GM20000 (cell line): ENCODE measurements around the gene FAM120AOS.
A peak's percentile ranks its signal among the peaks of the same experiment; 100 is the strongest.

Experiments
- DNase-seq: peaks from one replicate; pipeline ENCODE4 v3.0.0; 2012; ENCODE audit warnings: low spot score
- CTCF ChIP-seq: IDR thresholded peaks from 2 replicates; pipeline ENCODE4 v1.5.1; 2012; ENCODE audit warnings: mild to moderate bottlenecking, control low read depth; ENCODE audit errors: extremely low read depth, missing control alignments

The FAM120AOS gene

GRCh38 chr9:93468763-93469456, 15.5 kb upstream of the FAM120AOS start:
- DNase-seq = no peak

GRCh38 chr9:93467462-93467861, 14.1 kb upstream of the FAM120AOS start:
- no peak for TF ChIP-seq CTCF
- no peak for DNase-seq

More at GRCh38 chr9:93468763-93469456, 15.5 kb upstream of the FAM120AOS start:
- no peak for TF ChIP-seq CTCF

DNA sequence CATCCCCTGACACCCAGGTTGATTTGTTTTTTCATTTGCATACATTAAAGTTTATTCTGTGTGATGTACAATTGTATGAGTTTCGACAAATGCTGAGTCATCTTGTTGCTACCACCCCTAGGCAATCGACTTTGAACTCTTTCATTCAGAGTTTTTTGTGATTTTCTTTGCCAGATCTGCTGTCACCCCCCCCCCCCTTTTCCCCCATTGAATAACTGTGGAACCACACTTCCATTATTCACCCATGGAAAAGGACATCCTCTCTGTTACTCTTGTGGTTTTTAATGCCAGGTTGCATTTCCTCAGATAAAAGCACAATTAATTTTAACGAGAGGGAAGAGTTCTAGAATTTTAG, 13.7 kb upstream of the FAM120AOS start:
- TF ChIP-seq CTCF = no peak
- no peak for DNase-seq

GRCh38 chr9:93466416-93467061, 13.2 kb upstream of the FAM120AOS start:
- no peak for TF ChIP-seq CTCF
- no peak for DNase-seq

- no peak for TF ChIP-seq CTCF
- DNase-seq = no peak
Observed at GRCh38 chr9:93465855-93466254, 12.5 kb upstream of the FAM120AOS start.

DNA sequence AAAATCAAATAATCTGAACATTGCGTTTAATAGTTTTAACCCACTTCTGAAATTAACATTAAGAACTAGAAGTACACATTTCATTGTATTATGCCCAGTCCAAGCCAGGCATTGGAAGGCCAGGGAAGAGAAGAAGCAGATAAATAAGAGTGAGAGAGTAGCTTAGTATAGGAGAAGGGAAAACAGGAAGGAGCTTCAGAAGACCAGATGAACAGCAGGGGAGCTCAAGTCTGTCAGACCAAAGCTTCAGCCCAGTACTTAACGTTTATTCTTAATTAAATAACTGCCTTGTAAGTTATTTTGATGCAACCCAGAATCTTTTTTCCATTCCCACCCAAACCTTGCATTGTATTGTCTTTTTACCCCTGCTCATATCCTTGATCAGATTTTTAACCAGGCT, 11.5 kb upstream of the FAM120AOS start:
- no peak for TF ChIP-seq CTCF
- DNase-seq = no peak

GRCh38 chr9:93464395-93464794, 11.0 kb upstream of the FAM120AOS start:
- no peak for TF ChIP-seq CTCF
- peak; percentile 22 for DNase-seq
